ENCODE measurements around the gene RASL10B.

DNA sequence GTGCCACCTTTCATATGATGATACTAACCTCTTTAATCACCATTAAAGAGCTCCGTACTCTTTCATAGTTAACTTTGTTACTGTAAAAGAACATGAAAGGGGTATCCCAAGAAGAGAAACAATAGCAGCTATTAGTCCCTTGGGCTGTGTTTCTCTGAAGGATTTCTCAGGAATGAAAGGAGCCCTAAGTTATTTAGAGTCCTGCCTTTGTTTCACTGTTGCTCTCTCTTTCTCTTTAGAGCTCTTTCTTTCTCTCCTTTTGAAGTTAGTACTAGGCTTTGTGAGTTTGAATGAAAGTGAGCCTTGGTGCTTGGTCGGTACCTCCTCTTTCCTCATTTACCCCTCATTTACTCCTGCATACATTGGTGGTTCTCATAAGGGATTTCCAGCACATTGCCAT lies 20.5 kb upstream of the RASL10B start:
- TF ChIP-seq, protein P1, sequence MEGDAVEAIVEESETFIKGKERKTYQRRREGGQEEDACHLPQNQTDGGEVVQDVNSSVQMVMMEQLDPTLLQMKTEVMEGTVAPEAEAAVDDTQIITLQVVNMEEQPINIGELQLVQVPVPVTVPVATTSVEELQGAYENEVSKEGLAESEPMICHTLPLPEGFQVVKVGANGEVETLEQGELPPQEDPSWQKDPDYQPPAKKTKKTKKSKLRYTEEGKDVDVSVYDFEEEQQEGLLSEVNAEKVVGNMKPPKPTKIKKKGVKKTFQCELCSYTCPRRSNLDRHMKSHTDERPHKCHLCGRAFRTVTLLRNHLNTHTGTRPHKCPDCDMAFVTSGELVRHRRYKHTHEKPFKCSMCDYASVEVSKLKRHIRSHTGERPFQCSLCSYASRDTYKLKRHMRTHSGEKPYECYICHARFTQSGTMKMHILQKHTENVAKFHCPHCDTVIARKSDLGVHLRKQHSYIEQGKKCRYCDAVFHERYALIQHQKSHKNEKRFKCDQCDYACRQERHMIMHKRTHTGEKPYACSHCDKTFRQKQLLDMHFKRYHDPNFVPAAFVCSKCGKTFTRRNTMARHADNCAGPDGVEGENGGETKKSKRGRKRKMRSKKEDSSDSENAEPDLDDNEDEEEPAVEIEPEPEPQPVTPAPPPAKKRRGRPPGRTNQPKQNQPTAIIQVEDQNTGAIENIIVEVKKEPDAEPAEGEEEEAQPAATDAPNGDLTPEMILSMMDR (IDR thresholded peaks at IDR 0.05), result no peak
- TF ChIP-seq EZH2 (IDR thresholded peaks at IDR 0.05), result no peak
- TF ChIP-seq EZH2phosphoT487 (IDR thresholded peaks at IDR 0.05), result no peak

Measured in neural progenitor cell (in vitro differentiated cells).